ENCODE measurements around the gene DCBLD1. TPM values are rescaled to one million over a fixed set of nuclear protein-coding genes. Genes with fewer than 3 reads are reported as not detected.
"Not testable (repeated sequence)": the region's sequence is repeated elsewhere in the genome, so short reads cannot be mapped to it uniquely, and the experiment has no call there.

DCBLD1 gene
- total RNA-seq, 1 experiment from 2014 or later, result 6.1 TPM

- ChIA-PET POLR2A (ENCODE audit: unreplicated experiment) (no interaction called here), CTCF (no interaction called here)
- Histone ChIP-seq H3K36me3 (ENCODE audit: low read depth) (no peaks in the 10 kb centered on the region), H3K4me1 (replicated peaks; ENCODE audit: insufficient read depth) (peaks cover 12% of the 10 kb centered on the region), H3K4me2 (no peak overlapping the region), H3K27ac (no peak overlapping the region), H3K4me3 (no peak overlapping the region), H3K79me2 (ENCODE audit: low read depth) (no peaks in the 10 kb centered on the region), H3K27me3 (ENCODE audit: insufficient read depth, low read depth) (no peaks in the 10 kb centered on the region), H3K9me2 (ENCODE audit: insufficient read depth) (no peaks in the 10 kb centered on the region), H2AFZ (no peak overlapping the region), H3K9me3 (ENCODE audit: insufficient read depth, low read depth) (peaks cover 6% of the 10 kb centered on the region; the same call in 1 of the 2 replicates), H3F3A (ENCODE audit: insufficient read depth, low read depth) (0 out of 2 replicates have a peak, but pooled peaks cover 3% of the 10 kb centered on the region), H4K20me1 (ENCODE audit: insufficient read depth) (no peaks in the 10 kb centered on the region)
- TF ChIP-seq CTCF (conservative IDR thresholded peaks at IDR 0.05) (no peak), EZH2 (IDR thresholded peaks at IDR 0.05; ENCODE audit: low read depth) (no peak)
- no TSS peak for BruUV-seq (replicated peaks)
- intact Hi-C loops (cut with micrococcal nuclease; ENCODE audit: unreplicated experiment), result loop anchor here (2.0 kb wide), 2 partner anchors 17 to 49 kb away; partner anchors contain the start of gene DCBLD1
- DNase-seq, result no peak
Observed at GRCh38 chr6:117465691-117466090, 16.8 kb upstream of the DCBLD1 start.

- H3K9me3 ChIP-seq (ENCODE audit: insufficient read depth, low read depth), result peaks cover 6% of the 10 kb centered on the region; the same call in 1 of the 2 replicates
- ChIA-PET CTCF (no interaction called here), POLR2A (ENCODE audit: unreplicated experiment) (no interaction called here)
- no peaks in the 10 kb centered on the region for H3K36me3 ChIP-seq (ENCODE audit: low read depth)
- no peak overlapping the region for H3K4me2 ChIP-seq
- intact Hi-C loops (cut with micrococcal nuclease; ENCODE audit: unreplicated experiment), result no loop called here
- no peak overlapping the region for H2AFZ ChIP-seq
- 0 out of 2 replicates have a peak, but pooled peaks cover 3% of the 10 kb centered on the region for H3F3A ChIP-seq (ENCODE audit: insufficient read depth, low read depth)
- no peaks in the 10 kb centered on the region for H3K79me2 ChIP-seq (ENCODE audit: low read depth)
- H3K27me3 ChIP-seq (ENCODE audit: insufficient read depth, low read depth), result no peaks in the 10 kb centered on the region
- no TSS peak for BruUV-seq (replicated peaks)
- TF ChIP-seq EZH2 (IDR thresholded peaks at IDR 0.05; ENCODE audit: low read depth) (no peak), CTCF (conservative IDR thresholded peaks at IDR 0.05) (no peak)
- H3K9me2 ChIP-seq (ENCODE audit: insufficient read depth), result no peaks in the 10 kb centered on the region
- H4K20me1 ChIP-seq (ENCODE audit: insufficient read depth), result no peaks in the 10 kb centered on the region
- H3K4me3 ChIP-seq, result no peak overlapping the region
- H3K4me1 ChIP-seq (replicated peaks; ENCODE audit: insufficient read depth), result peaks cover 12% of the 10 kb centered on the region
- no peak overlapping the region for H3K27ac ChIP-seq
- DNase-seq, result no peak
Observed at GRCh38 chr6:117467876-117468275, 14.6 kb upstream of the DCBLD1 start.

GRCh38 chr6:117468527-117468926 is 13.9 kb upstream of the DCBLD1 start:
- BruUV-seq (replicated peaks); intact Hi-C loops (cut with micrococcal nuclease; ENCODE audit: unreplicated experiment): not testable (repeated sequence)

GRCh38 chr6:117469356-117469755 is 13.1 kb upstream of the DCBLD1 start:
- H2AFZ ChIP-seq, result no peak overlapping the region
- no peaks in the 10 kb centered on the region for H3K36me3 ChIP-seq (ENCODE audit: low read depth)
- POLR2A ChIA-PET (ENCODE audit: unreplicated experiment), result no interaction called here
- H3K27me3 ChIP-seq (ENCODE audit: insufficient read depth, low read depth), result no peaks in the 10 kb centered on the region
- H3K79me2 ChIP-seq (ENCODE audit: low read depth), result no peaks in the 10 kb centered on the region
- peaks cover 6% of the 10 kb centered on the region for H3K4me1 ChIP-seq (replicated peaks; ENCODE audit: insufficient read depth)
- no peaks in the 10 kb centered on the region for H3K9me2 ChIP-seq (ENCODE audit: insufficient read depth)
- no peak overlapping the region for H3K4me3 ChIP-seq
- no peaks in the 10 kb centered on the region for H4K20me1 ChIP-seq (ENCODE audit: insufficient read depth)
- no peaks in the 10 kb centered on the region for H3F3A ChIP-seq (ENCODE audit: insufficient read depth, low read depth)
- no peak overlapping the region for H3K27ac ChIP-seq
- H3K4me2 ChIP-seq, result no peak overlapping the region
- no peaks in the 10 kb centered on the region for H3K9me3 ChIP-seq (ENCODE audit: insufficient read depth, low read depth)
- no peak for DNase-seq
- intact Hi-C loops (cut with micrococcal nuclease; ENCODE audit: unreplicated experiment), result no loop called here
- no TSS peak for BruUV-seq (replicated peaks)
- CTCF ChIA-PET, result no interaction called here
- TF ChIP-seq EZH2 (IDR thresholded peaks at IDR 0.05; ENCODE audit: low read depth) (no peak), CTCF (conservative IDR thresholded peaks at IDR 0.05) (no peak)

More at GRCh38 chr6:117468527-117468926, 13.9 kb upstream of the DCBLD1 start:
- H3K9me2 ChIP-seq (ENCODE audit: insufficient read depth); H3K36me3 ChIP-seq (ENCODE audit: low read depth); H3K4me3 ChIP-seq; H3K27ac ChIP-seq; DNase-seq; H3K79me2 ChIP-seq (ENCODE audit: low read depth); H3F3A ChIP-seq (ENCODE audit: insufficient read depth, low read depth); H3K9me3 ChIP-seq (ENCODE audit: insufficient read depth, low read depth); H2AFZ ChIP-seq; H3K27me3 ChIP-seq (ENCODE audit: insufficient read depth, low read depth); CTCF ChIA-PET; H4K20me1 ChIP-seq (ENCODE audit: insufficient read depth); H3K4me2 ChIP-seq; POLR2A ChIA-PET (ENCODE audit: unreplicated experiment): not testable (repeated sequence)
- H3K4me1 ChIP-seq (replicated peaks; ENCODE audit: insufficient read depth), result peaks cover 12% of the 10 kb centered on the region
